Hepatocyte (in vitro differentiated cells): ENCODE measurements around the gene CCDC106. TPM values are rescaled to one million over a fixed set of nuclear protein-coding genes. Genes with fewer than 3 reads are reported as not detected.

ENCODE experiments used
- DNase-seq: peaks from one replicate; pipeline ENCODE4 v3.0.0-alpha.2; 2016; ENCODE audit warnings: low spot score
- H2AFZ ChIP-seq: fragments of 200-600 bp; sonication (generic); 2 replicates; pipeline ENCODE4 v1.6.0; 2016; ENCODE audit warnings: antibody characterized with exemption, mild to moderate bottlenecking
- H3K27ac ChIP-seq: fragments of 200-600 bp; sonication (generic); 2 replicates; pipeline ENCODE4 v1.5.1; 2016; ENCODE audit warnings: mild to moderate bottlenecking
- H3K27me3 ChIP-seq: fragments of 200-600 bp; sonication (generic); 2 replicates; pipeline ENCODE4 v1.6.1; 2016
- H3K36me3 ChIP-seq: fragments of 200-600 bp; sonication (generic); replicated peaks from 2 replicates; pipeline ENCODE4 v1.5.1; 2016; ENCODE audit warnings: low read depth; ENCODE audit not compliant: insufficient read depth
- H3K4me1 ChIP-seq: fragments of 200-600 bp; sonication (generic); 2 replicates; pipeline ENCODE4 v1.5.1; 2016; ENCODE audit warnings: mild to moderate bottlenecking, moderate library complexity; ENCODE audit not compliant: insufficient read depth
- H3K4me2 ChIP-seq: fragments of 200-600 bp; sonication (generic); 2 replicates; pipeline ENCODE4 v1.6.0; 2016
- H3K4me3 ChIP-seq: fragments of 200-600 bp; sonication (generic); 2 replicates; pipeline ENCODE4 v1.5.1; 2016; ENCODE audit warnings: mild to moderate bottlenecking
- H3K79me2 ChIP-seq: fragments of 200-600 bp; sonication (generic); 2 replicates; pipeline ENCODE4 v1.6.0; 2017; ENCODE audit warnings: mild to moderate bottlenecking
- H3K9me2 ChIP-seq: fragments of 200-600 bp; sonication (generic); replicated peaks from 2 replicates; pipeline ENCODE4 v1.6.0; 2017; ENCODE audit warnings: mild to moderate bottlenecking; ENCODE audit not compliant: insufficient read depth
- H3K9me3 ChIP-seq: fragments of 200-600 bp; sonication (generic); 2 replicates; pipeline ENCODE4 v1.5.1; 2016; ENCODE audit warnings: low read depth, mild to moderate bottlenecking
- H4K20me1 ChIP-seq: fragments of 200-600 bp; sonication (generic); 2 replicates; pipeline ENCODE4 v1.6.0; 2016; ENCODE audit warnings: mild to moderate bottlenecking; ENCODE audit not compliant: insufficient read depth, poor library complexity, severe bottlenecking
- CTCF ChIP-seq: fragments of 200-600 bp; sonication (generic); IDR thresholded peaks from 2 replicates; pipeline ENCODE4 v1.5.1; 2016; ENCODE audit warnings: antibody characterized with exemption, mild to moderate bottlenecking; ENCODE audit not compliant: poor library complexity
- EZH2 ChIP-seq: fragments of 200-600 bp; sonication (generic); IDR thresholded peaks from 2 replicates; pipeline ENCODE4 v1.6.1; 2016; ENCODE audit warnings: antibody characterized with exemption, mild to moderate bottlenecking, borderline replicate concordance
- EZH2phosphoT487 ChIP-seq: fragments of 200-600 bp; sonication (generic); IDR thresholded peaks from one replicate; pipeline ENCODE4 v1.6.1; 2018; ENCODE audit warnings: antibody characterized with exemption, mild to moderate bottlenecking, low read depth, moderate library complexity; ENCODE audit not compliant: unreplicated experiment, severe bottlenecking
- WGBS: methylation state at CpG from one replicate; pipeline ENCODE4 v1.1.6; 2016; ENCODE audit warnings: low lambda C conversion rate; ENCODE audit errors: missing lambda C conversion rate; 5-methylcytosine and 5-hydroxymethylcytosine counted together
- polyA plus RNA-seq: library from polyadenylated mRNA; unstranded; fragments of >200 nt; fragmentation: Nextera tagmentation; extraction: Ambion mirVana; gene quantifications from 2 replicates; pipeline ENCODE4 v1.2.1, GENCODE V29; 2016
- total RNA-seq: library from RNA; depleted of rRNA; stranded (reverse); fragments of >200 nt; gene quantifications from 2 replicates; pipeline ENCODE4 v1.2.3, GENCODE V29; 2014

Gene CCDC106
- total and polyA plus RNA-seq, 2 experiments from 2014 or later: 18.3 to 31.7 TPM

GRCh38 chr19:55672418-55672817 is 24.4 kb downstream of the CCDC106 start:
- no peak for TF ChIP-seq EZH2
- no peak for TF ChIP-seq CTCF
- TF ChIP-seq EZH2phosphoT487: no peak
- H3K4me2 ChIP-seq: no peak overlapping the region
- H3K27me3 ChIP-seq: no peaks in the 10 kb centered on the region
- H3K9me3 ChIP-seq: no peaks in the 10 kb centered on the region
- no peak for DNase-seq
- H4K20me1 ChIP-seq: peaks cover 75% of the 10 kb centered on the region
- peaks cover 86% of the 10 kb centered on the region for H3K79me2 ChIP-seq
- H3K9me2 ChIP-seq: no peaks in the 10 kb centered on the region
- WGBS: 95% methylated on average over 5 of the region's 5 CpGs
- H2AFZ ChIP-seq: no peak overlapping the region
- no peak overlapping the region for H3K4me3 ChIP-seq
- H3K27ac ChIP-seq: no peak overlapping the region
- H3K4me1 ChIP-seq: peaks cover 25% of the 10 kb centered on the region
- no peaks in the 10 kb centered on the region for H3K36me3 ChIP-seq

GRCh38 chr19:55673465-55673864 is 25.5 kb downstream of the CCDC106 start:
- no peaks in the 10 kb centered on the region for H3K36me3 ChIP-seq
- H3K79me2 ChIP-seq: peaks cover 88% of the 10 kb centered on the region
- TF ChIP-seq EZH2 (no peak), EZH2phosphoT487 (no peak), CTCF (no peak)
- peaks cover 74% of the 10 kb centered on the region for H4K20me1 ChIP-seq
- H3K4me3 ChIP-seq: no peak overlapping the region
- H3K27me3 ChIP-seq: no peaks in the 10 kb centered on the region
- DNase-seq: no peak
- H2AFZ ChIP-seq: no peak overlapping the region
- no peaks in the 10 kb centered on the region for H3K9me3 ChIP-seq
- no peak overlapping the region for H3K27ac ChIP-seq
- no peak overlapping the region for H3K4me2 ChIP-seq
- no peaks in the 10 kb centered on the region for H3K9me2 ChIP-seq
- 80% methylated on average over 9 of the region's 9 CpGs for WGBS
- peaks cover 29% of the 10 kb centered on the region for H3K4me1 ChIP-seq

- Histone ChIP-seq H3K27me3 (no peaks in the 10 kb centered on the region), H3K4me1 (peaks cover 27% of the 10 kb centered on the region), H3K27ac (no peak overlapping the region), H3K9me2 (no peaks in the 10 kb centered on the region), H3K36me3 (no peaks in the 10 kb centered on the region), H3K79me2 (peaks cover 88% of the 10 kb centered on the region), H2AFZ (no peak overlapping the region), H3K4me2 (no peak overlapping the region), H3K4me3 (no peak overlapping the region), H4K20me1 (peaks cover 73% of the 10 kb centered on the region), H3K9me3 (no peaks in the 10 kb centered on the region)
- 93% methylated on average over 6 of the region's 15 CpGs for WGBS
- no peak for TF ChIP-seq CTCF
- no peak for TF ChIP-seq EZH2phosphoT487
- no peak for TF ChIP-seq EZH2
- DNase-seq: no peak
Observed at GRCh38 chr19:55673889-55674288, 25.9 kb downstream of the CCDC106 start.

- Histone ChIP-seq H4K20me1 (peaks cover 73% of the 10 kb centered on the region), H3K9me2 (no peaks in the 10 kb centered on the region), H3K4me3 (peak overlapping the region; percentile 36), H3K4me1 (peaks cover 27% of the 10 kb centered on the region), H3K9me3 (no peaks in the 10 kb centered on the region), H3K36me3 (no peaks in the 10 kb centered on the region), H3K27me3 (no peaks in the 10 kb centered on the region), H2AFZ (peak overlapping the region; percentile 3), H3K79me2 (peaks cover 88% of the 10 kb centered on the region), H3K4me2 (peak overlapping the region; percentile 87), H3K27ac (peak overlapping the region; percentile 89)
- 29% methylated on average over 16 of the region's 17 CpGs for WGBS
- TF ChIP-seq CTCF (no peak), EZH2 (no peak), EZH2phosphoT487 (no peak)
- DNase-seq: no peak
Observed at GRCh38 chr19:55674459-55674840, 26.4 kb downstream of the CCDC106 start.
